K562 treated with DMSO at 1 percent for 12 hours (cell line): ENCODE measurements around the gene MX2. TPM values are rescaled to one million over a fixed set of nuclear protein-coding genes. Genes with fewer than 3 reads are reported as not detected.

ENCODE experiments used
- total RNA-seq: library from RNA; unstranded; fragments of 300-600 nt; gene quantifications from 2 replicates; pipeline ENCODE4 v1.2.3, GENCODE V29; 2022; ENCODE audit not compliant: insufficient read depth

Gene MX2
- total RNA-seq, result 0.72 and 2.7 TPM in 2 replicates

GRCh38 chr21:41361786-41362604 is at the start of gene MX2:
TSS of gene MX2 (plus strand) at chr21:41362027. CDS start at chr21:41376907, 14,880 bp downstream.

GRCh38 chr21:41316200-41317062 is 45.4 kb upstream of the MX2 start, which contains the start of gene FAM3B:
TSS of gene FAM3B (plus strand) at chr21:41316801. CDS start at chr21:41316880, 79 bp downstream.

GRCh38 chr21:41425954-41426675 is 64.3 kb downstream of the MX2 start, which contains the start of gene MX1:
TSS of gene MX1 (plus strand) at chr21:41426239. CDS start at chr21:41432071, 5,832 bp downstream.

Other genes starting within 250 kb of the MX2 start
- gene BACE2, start 193.9 kb upstream of the MX2 start, total RNA-seq, result not detected in 2 replicates
- 1.5 TPM in 1 of 2 replicates, not detected in the other for gene FAM3B, start 45.2 kb upstream of the MX2 start, total RNA-seq
- 0.94 TPM in 1 of 2 replicates, not detected in the other for gene MX1, start 64.2 kb downstream of the MX2 start, total RNA-seq
- gene TMPRSS2, start 146.1 kb downstream of the MX2 start, total RNA-seq, result not detected in 2 replicates